CD8-positive, alpha-beta memory T cell (primary cell): ENCODE data around the gene PTTG1IP2. TPM values are rescaled to one million over a fixed set of nuclear protein-coding genes. Genes with fewer than 3 reads are reported as not detected.
"Not testable (repeated sequence)": the region's sequence is repeated elsewhere in the genome, so short reads cannot be mapped to it uniquely, and the experiment has no call there.

ENCODE experiments used
- CTCF ChIA-PET: fragments of 350-600 bp; sonication (Branson Sonifier 250); formaldehyde crosslinking; loops from one replicate; lab custom pipeline; 2021; ENCODE audit warnings: antibody characterized with exemption; lab: Charles Lee
- POLR2A ChIA-PET: fragments of 350-600 bp; sonication (Branson Sonifier 250); formaldehyde crosslinking; loops from one replicate; lab custom pipeline; 2021; ENCODE audit warnings: antibody characterized with exemption; lab: Charles Lee
- DNase-seq, 5 donors: peaks; one replicate each; pipeline versions ENCODE4 v3.0.0 to v3.0.0-alpha.2; 2020 to 2022; ENCODE audit warnings: mixed read lengths in 1 of 5
- H3K27ac ChIP-seq: one replicate; pipeline ENCODE4 v1.7.0; 2013; ENCODE audit warnings: low read depth, mild to moderate bottlenecking, low read length, moderate library complexity
- H3K27me3 ChIP-seq: 2 replicates; pipeline ENCODE4 v1.7.0; 2013; ENCODE audit warnings: low read length, mild to moderate bottlenecking; ENCODE audit not compliant: insufficient read depth, poor library complexity, severe bottlenecking
- H3K36me3 ChIP-seq: 2 replicates; pipeline ENCODE4 v1.7.0; 2013; ENCODE audit warnings: mild to moderate bottlenecking, low read length, moderate library complexity; ENCODE audit not compliant: insufficient read depth
- H3K4me1 ChIP-seq: 2 replicates; pipeline ENCODE4 v1.7.0; 2013; ENCODE audit warnings: mild to moderate bottlenecking, low read length, moderate library complexity; ENCODE audit not compliant: insufficient read depth
- H3K4me3 ChIP-seq: 2 replicates; pipeline ENCODE4 v1.7.0; 2013; ENCODE audit warnings: mild to moderate bottlenecking, low read length
- H3K9me3 ChIP-seq: 2 replicates; pipeline ENCODE4 v1.7.0; 2013; ENCODE audit warnings: mild to moderate bottlenecking, low read length
- H3K27ac Mint-ChIP-seq, 8 donors: one replicate each; pipeline ENCODE4 v1.8.0; 2020 to 2021; ENCODE audit warnings: mixed read lengths in 8 of 8, mild to moderate bottlenecking in 6 of 8, inconsistent platforms in 3 of 8, moderate library complexity in 3 of 8
- H3K27me3 Mint-ChIP-seq, 2 donors: one replicate each; pipeline ENCODE4 v1.8.0; 2020 to 2021; ENCODE audit warnings: mixed read lengths in 2 of 2, mild to moderate bottlenecking in 1 of 2, moderate library complexity in 1 of 2
- H3K36me3 Mint-ChIP-seq, 3 donors: one replicate each; pipeline ENCODE4 v1.8.0; 2020 to 2021; ENCODE audit warnings: mixed read lengths in 3 of 3, inconsistent platforms in 1 of 3, mild to moderate bottlenecking in 1 of 3
- H3K4me1 Mint-ChIP-seq, 3 donors: one replicate each; pipeline ENCODE4 v1.8.0; 2020 to 2021; ENCODE audit warnings: mixed read lengths in 3 of 3, inconsistent platforms in 1 of 3, mild to moderate bottlenecking in 1 of 3
- H3K4me3 Mint-ChIP-seq, 7 donors: one replicate each; pipeline ENCODE4 v1.8.0; 2020 to 2021; ENCODE audit warnings: mixed read lengths in 7 of 7, mild to moderate bottlenecking in 6 of 7, moderate library complexity in 4 of 7, inconsistent platforms in 2 of 7
- H3K9me3 Mint-ChIP-seq, 5 donors: one replicate each; pipeline ENCODE4 v1.8.0; 2020 to 2022; ENCODE audit warnings: mixed read lengths in 5 of 5, mild to moderate bottlenecking in 3 of 5, moderate library complexity in 2 of 5, inconsistent platforms in 1 of 5
- polyA plus RNA-seq: library from polyadenylated mRNA; unstranded; fragments of 300-500 nt; fragmentation: Illumina TruSeq; gene quantifications from one replicate; pipeline ENCODE4 v1.2.3, GENCODE V29; 2021
- total RNA-seq, 2 experiments: library from RNA; stranded (reverse); gene quantifications; one replicate each; pipeline ENCODE4 v1.2.3, GENCODE V29; 2021

Gene PTTG1IP2
- total and polyA plus RNA-seq, 3 experiments from 2014 or later = not detected

DNA sequence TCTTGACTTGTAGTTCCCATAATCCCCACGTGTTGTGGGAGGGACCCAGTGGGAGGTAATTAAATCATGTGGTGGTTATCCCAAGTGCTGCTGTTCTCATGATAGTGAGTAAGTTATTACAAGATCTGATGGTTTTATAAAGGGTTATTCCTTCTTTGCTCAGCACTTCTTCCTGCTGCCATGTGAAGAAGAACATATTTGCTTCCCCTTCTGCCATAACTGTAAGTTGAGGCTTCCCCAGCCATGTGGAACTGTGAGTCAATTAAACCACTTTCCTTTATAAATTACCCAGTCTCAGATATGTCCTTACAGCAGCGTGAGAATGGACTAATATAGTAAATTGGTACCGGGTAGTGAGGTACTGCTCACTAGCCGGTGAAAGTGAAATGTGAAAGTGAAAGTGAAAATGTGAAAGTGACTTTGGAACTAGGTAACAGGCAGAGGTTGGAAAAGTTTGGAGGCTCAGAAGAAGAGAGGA is 6.2 kb upstream of the PTTG1IP2 start:
- DNase-seq = peak in 2 of 5 donors; percentile 26 to 28
- POLR2A ChIA-PET, H3K36me3 ChIP-seq, H3K27me3 ChIP-seq, H3K27me3 Mint-ChIP-seq, H3K9me3 ChIP-seq, H3K4me1 ChIP-seq, CTCF ChIA-PET: not testable (repeated sequence)
- H3K27ac ChIP-seq = peak overlapping the region; percentile 0
- H3K4me3 ChIP-seq = peak overlapping the region; percentile 61
- peaks cover 12 to 13% (median 12%) of the 10 kb centered on the region in 3 donors for H3K4me1 Mint-ChIP-seq
- H3K9me3 Mint-ChIP-seq = peaks cover 0 to 22% (median 17%) of the 10 kb centered on the region in 5 donors
- peaks cover 7 to 22% (median 9%) of the 10 kb centered on the region in 3 donors for H3K36me3 Mint-ChIP-seq
- peak overlapping the region; percentile 0 to 91 (median 80) for H3K27ac Mint-ChIP-seq
- H3K4me3 Mint-ChIP-seq = peak overlapping the region; percentile 69 to 85 (median 78)

DNA sequence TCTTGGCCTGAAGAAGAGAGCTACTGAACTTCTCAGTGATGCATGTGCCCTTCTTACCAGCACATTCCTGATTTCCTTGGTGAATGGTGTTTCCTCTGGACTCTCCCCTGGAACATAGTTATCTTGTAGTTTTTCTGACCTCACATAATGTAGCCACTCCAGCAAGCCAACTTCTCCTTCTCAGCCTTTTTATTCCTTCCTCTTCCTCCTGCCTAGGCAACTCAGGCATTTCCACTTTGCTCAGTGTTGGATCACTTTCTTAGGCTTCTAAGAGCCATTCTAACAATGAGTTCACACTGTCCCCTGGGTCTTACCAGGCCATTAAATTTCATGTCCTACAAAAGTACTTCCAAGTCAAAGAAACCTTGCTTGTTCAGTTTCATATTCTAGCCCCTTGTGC is 3.6 kb upstream of the PTTG1IP2 start:
- H3K4me3 Mint-ChIP-seq = no peak overlapping the region
- DNase-seq = no peak
- peaks cover 0 to 13% of the 10 kb centered on the region in 2 donors for H3K27me3 Mint-ChIP-seq
- Histone ChIP-seq H3K4me1 (peaks cover 6% of the 10 kb centered on the region), H3K36me3 (no peaks in the 10 kb centered on the region), H3K4me3 (no peak overlapping the region), H3K27ac (no peak overlapping the region), H3K9me3 (no peaks in the 10 kb centered on the region), H3K27me3 (no peaks in the 10 kb centered on the region)
- H3K9me3 Mint-ChIP-seq = peaks cover 0 to 22% (median 17%) of the 10 kb centered on the region in 5 donors
- peaks cover 7 to 22% (median 9%) of the 10 kb centered on the region in 3 donors for H3K36me3 Mint-ChIP-seq
- peaks cover 12 to 13% (median 12%) of the 10 kb centered on the region in 3 donors for H3K4me1 Mint-ChIP-seq
- POLR2A ChIA-PET = no interaction called here
- CTCF ChIA-PET = interaction anchor here (0.9 kb wide), 1 partner anchor 10 kb away, joined by 3 read pairs; no protein-coding TSS in a partner anchor
- no peak overlapping the region for H3K27ac Mint-ChIP-seq

DNA sequence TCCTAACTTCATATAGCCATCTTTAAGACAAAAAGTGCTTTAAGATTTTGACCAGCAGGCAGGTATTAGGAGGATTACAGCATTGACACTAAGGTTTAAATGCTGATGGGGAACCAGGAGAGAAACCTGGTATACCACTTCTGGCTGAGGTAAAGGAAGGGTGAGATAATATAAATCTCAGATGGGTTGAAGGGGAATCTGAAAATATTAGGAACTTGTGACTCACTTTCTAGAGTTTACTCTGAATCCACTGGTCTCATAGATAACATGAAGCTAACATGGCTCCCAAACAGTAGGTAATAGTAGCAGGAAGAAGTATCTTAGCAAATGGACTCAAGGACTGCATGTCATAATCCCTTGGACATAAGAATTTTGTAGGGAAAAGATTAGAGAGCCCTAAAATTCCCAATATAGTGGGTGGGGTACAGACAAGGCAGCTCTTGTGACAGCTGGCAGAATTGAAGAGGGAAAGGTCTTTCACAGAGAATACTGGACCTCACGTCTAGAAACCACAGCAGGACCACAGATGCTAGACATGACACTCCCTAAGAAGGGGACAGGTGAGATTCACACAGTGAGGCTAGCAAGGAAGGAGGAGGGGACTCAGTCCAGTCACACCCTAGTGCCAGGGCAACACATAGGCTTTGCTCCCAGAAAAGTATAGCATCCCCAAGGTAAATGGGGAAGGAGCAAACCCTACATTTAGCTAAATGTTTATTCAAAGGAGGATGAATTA is 3.5 kb downstream of the PTTG1IP2 start:
- no peaks in the 10 kb centered on the region for H3K9me3 ChIP-seq
- DNase-seq = no peak
- ChIA-PET POLR2A (no interaction called here), CTCF (no interaction called here)
- no peak overlapping the region for H3K4me3 ChIP-seq
- H3K4me1 Mint-ChIP-seq = no peaks in the 10 kb centered on the region
- no peaks in the 10 kb centered on the region for H3K36me3 ChIP-seq
- no peaks in the 10 kb centered on the region for H3K4me1 ChIP-seq
- H3K27me3 ChIP-seq = no peaks in the 10 kb centered on the region
- H3K27me3 Mint-ChIP-seq = peaks cover 3 to 29% of the 10 kb centered on the region in 2 donors
- H3K4me3 Mint-ChIP-seq = no peak overlapping the region
- H3K27ac Mint-ChIP-seq = no peak overlapping the region
- H3K36me3 Mint-ChIP-seq = peaks cover 0 to 2% (median 0%) of the 10 kb centered on the region in 3 donors
- H3K9me3 Mint-ChIP-seq = no peaks in the 10 kb centered on the region
- H3K27ac ChIP-seq = no peak overlapping the region

DNA sequence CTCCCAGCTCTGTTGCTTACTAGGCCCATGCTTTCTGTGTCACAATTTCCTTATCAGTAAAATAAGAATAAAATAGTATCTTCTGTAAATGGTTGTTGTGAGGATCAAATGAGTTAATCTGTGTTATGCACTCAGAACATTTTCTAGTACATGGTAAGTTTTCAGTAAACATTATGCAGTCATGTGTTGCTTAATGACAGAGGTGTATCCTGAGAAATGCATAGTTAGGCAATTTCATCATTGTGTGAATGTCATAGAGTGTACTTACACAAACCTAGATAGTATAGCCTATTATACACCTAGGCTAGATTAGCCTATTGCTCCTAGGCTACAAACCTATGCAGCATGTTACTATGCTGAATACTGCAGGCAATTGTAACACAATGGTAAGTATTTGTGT is 4.4 kb downstream of the PTTG1IP2 start:
- Histone ChIP-seq H3K27ac (no peak overlapping the region), H3K9me3 (no peaks in the 10 kb centered on the region), H3K36me3 (no peaks in the 10 kb centered on the region), H3K4me1 (no peaks in the 10 kb centered on the region), H3K27me3 (no peaks in the 10 kb centered on the region), H3K4me3 (no peak overlapping the region)
- Mint-ChIP-seq H3K4me1 (no peaks in the 10 kb centered on the region), H3K9me3 (no peaks in the 10 kb centered on the region), H3K36me3 (peaks cover 0 to 2% (median 0%) of the 10 kb centered on the region in 3 donors), H3K27me3 (peaks cover 3 to 29% of the 10 kb centered on the region in 2 donors), H3K4me3 (no peak overlapping the region), H3K27ac (no peak overlapping the region)
- POLR2A ChIA-PET = no interaction called here
- CTCF ChIA-PET = no interaction called here
- DNase-seq = no peak

DNA sequence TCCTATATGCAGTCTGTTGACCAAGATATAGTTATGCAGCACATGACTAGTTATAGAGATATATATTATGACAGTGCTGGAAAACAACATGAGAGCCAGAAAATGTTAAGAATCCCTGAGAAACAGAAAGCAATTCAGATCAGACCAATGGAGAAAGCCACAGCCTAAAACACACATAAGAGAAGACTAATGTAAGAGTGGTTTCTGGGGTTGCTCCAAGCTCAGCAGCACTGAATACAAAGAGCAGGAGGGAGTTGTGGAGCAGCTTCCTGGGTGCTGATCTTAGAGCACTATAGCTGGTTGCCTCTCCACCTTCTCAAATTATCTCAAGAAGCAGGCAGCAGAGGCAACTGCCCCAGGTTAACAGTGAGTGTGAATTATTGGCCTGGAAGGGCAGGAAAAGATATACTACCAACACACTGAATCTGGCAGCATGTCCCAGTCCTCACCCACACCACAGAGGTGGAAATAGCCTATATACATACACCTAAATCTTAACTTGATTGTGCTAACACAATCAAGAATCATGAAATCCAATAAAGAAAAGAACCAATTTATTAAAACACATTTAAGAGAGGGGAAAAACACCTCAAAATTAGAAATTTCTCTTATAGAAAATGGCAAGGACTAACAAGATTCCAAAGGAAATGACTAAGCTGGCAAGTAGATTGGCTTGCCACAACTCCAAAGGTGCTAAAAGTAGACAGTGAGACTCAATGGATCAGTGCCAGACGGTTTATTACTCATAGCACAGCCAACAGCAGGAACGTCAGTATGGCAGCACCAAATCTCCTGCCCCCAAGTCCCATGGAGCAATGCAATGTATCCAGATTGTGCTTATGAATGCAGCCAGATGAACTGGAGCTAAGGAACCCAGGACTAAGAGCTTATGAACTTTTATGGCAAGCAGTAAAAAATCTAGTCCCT is 5.1 kb downstream of the PTTG1IP2 start:
- no peaks in the 10 kb centered on the region for H3K4me1 Mint-ChIP-seq
- POLR2A ChIA-PET = no interaction called here

DNA sequence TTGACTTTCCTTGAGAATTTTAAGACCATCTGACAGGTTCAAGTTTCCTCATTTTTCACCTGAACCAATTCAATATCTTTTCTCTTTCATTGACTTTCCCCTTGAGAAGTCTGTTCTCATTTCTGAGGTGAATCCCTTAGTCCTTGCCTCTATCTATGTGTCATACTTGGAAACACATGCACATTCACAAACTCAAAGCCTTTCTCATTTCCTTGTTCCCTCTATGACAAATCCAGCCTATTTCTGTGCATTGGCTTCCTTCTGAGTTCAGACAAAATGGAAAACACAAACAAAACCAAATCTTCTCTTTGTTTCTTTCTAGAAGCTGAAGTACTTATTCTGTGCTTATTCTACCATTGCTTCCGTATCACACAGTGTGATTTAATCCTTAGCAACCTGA is 13.8 kb downstream of the PTTG1IP2 start:
- no peak overlapping the region for H3K4me3 Mint-ChIP-seq
- ChIA-PET CTCF (no interaction called here), POLR2A (no interaction called here)
- no peak overlapping the region for H3K27ac ChIP-seq
- no peaks in the 10 kb centered on the region for H3K4me1 Mint-ChIP-seq
- H3K27me3 Mint-ChIP-seq = peaks cover 8 to 27% of the 10 kb centered on the region in 2 donors
- no peaks in the 10 kb centered on the region for H3K4me1 ChIP-seq
- no peaks in the 10 kb centered on the region for H3K9me3 ChIP-seq
- H3K36me3 Mint-ChIP-seq = no peaks in the 10 kb centered on the region
- H3K36me3 ChIP-seq = no peaks in the 10 kb centered on the region
- H3K4me3 ChIP-seq = no peak overlapping the region
- no peaks in the 10 kb centered on the region for H3K27me3 ChIP-seq
- H3K9me3 Mint-ChIP-seq = no peaks in the 10 kb centered on the region
- H3K27ac Mint-ChIP-seq = peak overlapping the region in 1 of 8 donors; percentile 6
- no peak for DNase-seq

More for the DNA sequence above, 5.1 kb downstream of the PTTG1IP2 start:
- Histone ChIP-seq H3K4me1 (no peaks in the 10 kb centered on the region), H3K36me3 (no peaks in the 10 kb centered on the region), H3K27ac (no peak overlapping the region), H3K4me3 (no peak overlapping the region), H3K9me3 (no peaks in the 10 kb centered on the region), H3K27me3 (no peaks in the 10 kb centered on the region)
- no peak for DNase-seq
- H3K27me3 Mint-ChIP-seq = peaks cover 3 to 26% of the 10 kb centered on the region in 2 donors
- H3K27ac Mint-ChIP-seq = no peak overlapping the region
- peaks cover 0 to 2% (median 0%) of the 10 kb centered on the region in 3 donors for H3K36me3 Mint-ChIP-seq
- H3K4me3 Mint-ChIP-seq = no peak overlapping the region
- no peaks in the 10 kb centered on the region for H3K9me3 Mint-ChIP-seq
- CTCF ChIA-PET = no interaction called here

DNA sequence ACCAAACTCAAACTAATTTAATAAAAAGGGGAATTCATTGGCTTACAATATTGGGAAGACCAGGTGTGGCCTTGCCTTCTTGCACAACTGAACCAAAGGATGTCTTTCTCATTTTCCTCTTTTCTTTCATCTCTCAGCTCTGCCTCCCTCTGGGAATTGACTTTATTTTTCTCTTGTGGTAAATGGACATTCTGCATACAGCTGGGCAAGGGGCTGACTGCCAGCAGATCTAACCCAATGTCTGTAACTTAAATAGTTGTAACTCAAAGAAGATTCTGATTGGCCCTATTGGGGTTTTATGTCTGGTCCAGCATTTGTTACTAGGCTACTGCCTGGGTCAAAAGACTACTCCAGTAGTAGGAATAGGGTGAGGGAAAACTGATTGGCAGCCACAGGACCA is 15.3 kb downstream of the PTTG1IP2 start:
- Histone ChIP-seq H3K4me3 (no peak overlapping the region), H3K36me3 (no peaks in the 10 kb centered on the region), H3K27ac (no peak overlapping the region), H3K9me3 (no peaks in the 10 kb centered on the region), H3K27me3 (no peaks in the 10 kb centered on the region), H3K4me1 (no peaks in the 10 kb centered on the region)
- Mint-ChIP-seq H3K27me3 (peaks cover 10 to 27% of the 10 kb centered on the region in 2 donors), H3K9me3 (no peaks in the 10 kb centered on the region), H3K36me3 (no peaks in the 10 kb centered on the region), H3K4me1 (no peaks in the 10 kb centered on the region), H3K4me3 (no peak overlapping the region), H3K27ac (no peak overlapping the region)
- ChIA-PET POLR2A (no interaction called here), CTCF (no interaction called here)
- no peak for DNase-seq
